Measurements from ENCODE around the gene SAMD4B. TPM values are rescaled to one million over a fixed set of nuclear protein-coding genes. Genes with fewer than 3 reads are reported as not detected.
"Not testable (repeated sequence)": the region's sequence is repeated elsewhere in the genome, so short reads cannot be mapped to it uniquely, and the experiment has no call there.

Gene SAMD4B
- total and polyA plus RNA-seq, 2 donors from 2014 or later = 92.9 to 100 TPM

DNA sequence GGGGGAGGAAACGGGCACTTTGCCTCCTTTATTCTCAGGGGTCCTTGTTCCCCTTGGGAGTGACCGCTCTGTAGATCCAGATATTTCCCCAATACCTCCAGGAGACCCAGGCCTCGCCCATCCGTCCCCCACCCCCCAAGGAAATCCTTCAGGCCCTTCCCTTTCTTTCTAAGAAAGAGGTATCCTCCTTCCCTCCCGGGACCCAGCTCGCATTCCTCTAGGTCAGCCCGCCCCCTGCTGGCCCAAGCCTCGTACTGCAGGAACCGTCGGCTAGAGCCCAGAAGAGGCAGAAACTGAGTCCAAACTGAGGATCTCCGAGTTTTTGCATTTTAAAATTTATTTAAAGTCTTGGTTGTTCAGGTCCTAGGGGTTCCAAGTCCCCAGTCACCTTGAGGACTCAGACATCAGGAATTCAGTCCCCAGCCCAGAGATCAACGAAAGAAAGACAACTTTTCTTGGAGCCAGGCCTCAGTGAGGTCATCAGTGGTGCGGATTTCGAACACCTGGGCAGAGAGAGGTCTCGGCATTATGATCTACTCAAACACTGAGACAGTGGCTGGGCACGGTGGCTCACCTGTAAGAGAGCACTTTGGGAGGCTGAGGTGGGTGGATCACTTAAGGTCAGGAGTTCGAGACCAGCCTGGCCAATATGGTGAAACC lies 14.0 kb upstream of the SAMD4B start:
- TF ChIP-seq, protein P1, sequence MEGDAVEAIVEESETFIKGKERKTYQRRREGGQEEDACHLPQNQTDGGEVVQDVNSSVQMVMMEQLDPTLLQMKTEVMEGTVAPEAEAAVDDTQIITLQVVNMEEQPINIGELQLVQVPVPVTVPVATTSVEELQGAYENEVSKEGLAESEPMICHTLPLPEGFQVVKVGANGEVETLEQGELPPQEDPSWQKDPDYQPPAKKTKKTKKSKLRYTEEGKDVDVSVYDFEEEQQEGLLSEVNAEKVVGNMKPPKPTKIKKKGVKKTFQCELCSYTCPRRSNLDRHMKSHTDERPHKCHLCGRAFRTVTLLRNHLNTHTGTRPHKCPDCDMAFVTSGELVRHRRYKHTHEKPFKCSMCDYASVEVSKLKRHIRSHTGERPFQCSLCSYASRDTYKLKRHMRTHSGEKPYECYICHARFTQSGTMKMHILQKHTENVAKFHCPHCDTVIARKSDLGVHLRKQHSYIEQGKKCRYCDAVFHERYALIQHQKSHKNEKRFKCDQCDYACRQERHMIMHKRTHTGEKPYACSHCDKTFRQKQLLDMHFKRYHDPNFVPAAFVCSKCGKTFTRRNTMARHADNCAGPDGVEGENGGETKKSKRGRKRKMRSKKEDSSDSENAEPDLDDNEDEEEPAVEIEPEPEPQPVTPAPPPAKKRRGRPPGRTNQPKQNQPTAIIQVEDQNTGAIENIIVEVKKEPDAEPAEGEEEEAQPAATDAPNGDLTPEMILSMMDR (IDR thresholded peaks at IDR 0.05; ENCODE audit: borderline replicate concordance, extremely low read depth, insufficient read depth) = peak; percentile 99
- intact Hi-C loops (cut with DNase I) = loop anchor here (5.0 kb wide), 1 partner anchor 206 kb away; no protein-coding TSS in a partner anchor
- Histone ChIP-seq H3K9me3 (ENCODE audit: control insufficient read depth in 2 of 3, insufficient read depth in 1 of 3, low read length in 3 of 3) (no peaks in the 10 kb centered on the region), H3K4me3 (ENCODE audit: low read length in 3 of 3) (no peak overlapping the region), H3K9ac (ENCODE audit: low read length in 3 of 3) (peak overlapping the region in 1 of 3 donors; percentile 34), H3K27ac (ENCODE audit: low read depth in 2 of 2, low read length in 2 of 2) (no peak overlapping the region), H3K36me3 (ENCODE audit: control insufficient read depth in 2 of 3, insufficient read depth in 3 of 3, low read length in 3 of 3) (no peaks in the 10 kb centered on the region), H3K27me3 (ENCODE audit: control insufficient read depth, insufficient read depth, low read length) (no peaks in the 10 kb centered on the region), H3K4me1 (ENCODE audit: control insufficient read depth in 2 of 3, insufficient read depth in 2 of 3, low read depth in 1 of 3, low read length in 3 of 3) (no peaks in the 10 kb centered on the region)
- peak; percentile 81 to 93 (median 87) for DNase-seq
- FAIRE-seq = no peak

DNA sequence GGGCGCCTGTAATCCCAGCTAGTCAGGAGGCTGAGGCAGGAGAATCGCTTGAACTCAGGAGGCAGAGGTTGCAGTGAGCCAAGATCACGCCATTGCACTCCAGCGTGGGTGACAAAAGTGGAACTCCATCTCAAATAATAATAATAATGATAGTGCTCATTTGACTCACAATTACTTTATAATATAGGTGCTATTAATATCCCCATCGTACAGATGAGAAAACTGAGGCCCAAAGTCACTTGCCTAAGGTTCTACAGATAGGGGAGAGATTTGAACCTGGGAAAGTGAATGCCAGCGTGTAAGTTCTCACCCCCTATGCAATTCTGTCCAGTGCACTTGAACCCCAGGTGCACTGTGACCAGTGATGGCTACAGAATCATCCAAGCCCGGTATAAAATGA lies 12.3 kb upstream of the SAMD4B start:
- DNase-seq = no peak
- intact Hi-C loops (cut with DNase I) = loop anchor here (5.0 kb wide), 1 partner anchor 208 kb away; no protein-coding TSS in a partner anchor
- no peaks in the 10 kb centered on the region for H3K36me3 ChIP-seq (ENCODE audit: control insufficient read depth in 2 of 3, insufficient read depth in 3 of 3, low read length in 3 of 3)
- H3K9ac ChIP-seq (ENCODE audit: low read length in 3 of 3) = no peak overlapping the region
- TF ChIP-seq, protein P1 (IDR thresholded peaks at IDR 0.05; ENCODE audit: borderline replicate concordance, extremely low read depth, insufficient read depth) = no peak
- H3K27ac ChIP-seq (ENCODE audit: low read depth in 2 of 2, low read length in 2 of 2) = no peak overlapping the region
- no peak overlapping the region for H3K4me3 ChIP-seq (ENCODE audit: low read length in 3 of 3)
- H3K4me1 ChIP-seq (ENCODE audit: control insufficient read depth in 2 of 3, insufficient read depth in 2 of 3, low read depth in 1 of 3, low read length in 3 of 3) = no peaks in the 10 kb centered on the region
- no peaks in the 10 kb centered on the region for H3K9me3 ChIP-seq (ENCODE audit: control insufficient read depth in 2 of 3, insufficient read depth in 1 of 3, low read length in 3 of 3)
- H3K27me3 ChIP-seq (ENCODE audit: control insufficient read depth, insufficient read depth, low read length) = no peaks in the 10 kb centered on the region
- FAIRE-seq = no peak

DNA sequence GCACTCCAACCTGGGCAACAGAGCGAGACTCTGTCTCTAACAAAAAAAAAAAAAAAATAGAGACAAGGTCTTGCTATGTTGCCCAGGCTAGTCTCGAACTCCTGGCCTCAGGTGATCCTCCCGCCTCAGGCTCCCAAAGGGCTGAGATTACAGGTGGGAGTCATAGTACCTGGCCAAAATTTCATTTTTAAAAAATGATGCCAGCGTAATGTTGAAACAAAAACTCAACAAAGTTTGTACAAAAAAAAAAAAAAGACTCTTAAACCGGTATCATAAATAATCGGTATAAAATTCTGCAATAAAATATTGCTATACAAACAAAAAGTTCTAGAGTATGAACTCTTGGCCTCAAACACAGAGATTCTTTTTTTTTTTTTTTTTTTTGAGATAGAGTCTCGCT lies 9.9 kb upstream of the SAMD4B start:
- Histone ChIP-seq H3K4me3 (ENCODE audit: low read length in 3 of 3) (no peak overlapping the region), H3K27me3 (ENCODE audit: control insufficient read depth, insufficient read depth, low read length) (no peaks in the 10 kb centered on the region), H3K4me1 (ENCODE audit: control insufficient read depth in 2 of 3, insufficient read depth in 2 of 3, low read depth in 1 of 3, low read length in 3 of 3) (no peaks in the 10 kb centered on the region), H3K36me3 (ENCODE audit: control insufficient read depth in 2 of 3, insufficient read depth in 3 of 3, low read length in 3 of 3) (no peaks in the 10 kb centered on the region), H3K9ac (ENCODE audit: low read length in 3 of 3) (no peak overlapping the region), H3K9me3 (ENCODE audit: control insufficient read depth in 2 of 3, insufficient read depth in 1 of 3, low read length in 3 of 3) (no peaks in the 10 kb centered on the region), H3K27ac (ENCODE audit: low read depth in 2 of 2, low read length in 2 of 2) (no peak overlapping the region)
- DNase-seq (no peak), FAIRE-seq (no peak)
- intact Hi-C loops (cut with DNase I) = no loop called here
- TF ChIP-seq, protein P1 (IDR thresholded peaks at IDR 0.05; ENCODE audit: borderline replicate concordance, extremely low read depth, insufficient read depth) = no peak

- H3K4me1 ChIP-seq (ENCODE audit: control insufficient read depth in 2 of 3, insufficient read depth in 2 of 3, low read depth in 1 of 3, low read length in 3 of 3); FAIRE-seq; H3K4me3 ChIP-seq (ENCODE audit: low read length in 3 of 3); H3K9ac ChIP-seq (ENCODE audit: low read length in 3 of 3); DNase-seq; H3K36me3 ChIP-seq (ENCODE audit: control insufficient read depth in 2 of 3, insufficient read depth in 3 of 3, low read length in 3 of 3); intact Hi-C loops (cut with DNase I); H3K9me3 ChIP-seq (ENCODE audit: control insufficient read depth in 2 of 3, insufficient read depth in 1 of 3, low read length in 3 of 3); H3K27ac ChIP-seq (ENCODE audit: low read depth in 2 of 2, low read length in 2 of 2); H3K27me3 ChIP-seq (ENCODE audit: control insufficient read depth, insufficient read depth, low read length): not testable (repeated sequence)
Measured at GRCh38 chr19:39332738-39333137, 9.5 kb upstream of the SAMD4B start.
